HepG2 (cell line): ENCODE measurements around the gene SQSTM1. TPM values are rescaled to one million over a fixed set of nuclear protein-coding genes. Genes with fewer than 3 reads are reported as not detected.
A peak's percentile ranks its signal among the peaks of the same experiment; 100 is the strongest.

Source experiments
- ARNT ChIP-seq: fragments of 450-650 bp; IDR thresholded peaks from 2 replicates; pipeline ENCODE4 v1.6.1; 2017
- CAMTA2 ChIP-seq: sonication (generic); formaldehyde crosslinking; IDR thresholded peaks from 2 replicates; pipeline ENCODE4 v1.4.0; 2020; ENCODE audit warnings: mild to moderate bottlenecking, missing genetic modification reagents, borderline replicate concordance
- CBX5 ChIP-seq: sonication (generic); formaldehyde crosslinking; IDR thresholded peaks from 2 replicates; pipeline ENCODE4 v1.4.0; 2020; ENCODE audit warnings: missing genetic modification reagents, borderline replicate concordance
- CEBPG ChIP-seq: IDR thresholded peaks from 2 replicates; pipeline ENCODE4 v1.6.1; 2016
- FOXK1 ChIP-seq: sonication (generic); formaldehyde crosslinking; IDR thresholded peaks from 2 replicates; pipeline ENCODE4 v1.4.0; 2020; ENCODE audit warnings: low read depth, missing genetic modification reagents, borderline replicate concordance
- GZF1 ChIP-seq: sonication (generic); formaldehyde crosslinking; IDR thresholded peaks from 2 replicates; pipeline ENCODE4 v1.5.1; 2020; ENCODE audit warnings: mild to moderate bottlenecking, missing genetic modification reagents
- HNRNPK ChIP-seq: fragments of 200-400 bp; formaldehyde crosslinking; IDR thresholded peaks from 2 replicates; pipeline ENCODE4 v1.6.1; 2018; ENCODE audit warnings: low read length, low read depth, moderate library complexity, mild to moderate bottlenecking; ENCODE audit not compliant: poor library complexity, severe bottlenecking
- KDM2A ChIP-seq: sonication (generic); formaldehyde crosslinking; IDR thresholded peaks from 2 replicates; pipeline ENCODE4 v1.4.0; 2020; ENCODE audit warnings: low read depth, missing genetic modification reagents, borderline replicate concordance
- MIER3 ChIP-seq: IDR thresholded peaks from 2 replicates; pipeline ENCODE4 v1.6.1; 2016; ENCODE audit warnings: missing compliant biosample characterization, borderline replicate concordance
- NFATC3 ChIP-seq: sonication (generic); formaldehyde crosslinking; IDR thresholded peaks from 2 replicates; pipeline ENCODE4 v1.5.1; 2020; ENCODE audit warnings: mild to moderate bottlenecking, missing genetic modification reagents
- PPARG ChIP-seq: conservative IDR thresholded peaks from 2 replicates; pipeline ENCODE4 v1.6.1; 2016; ENCODE audit warnings: missing biosample characterization, missing genetic modification reagents
- RBAK ChIP-seq: sonication (generic); formaldehyde crosslinking; IDR thresholded peaks from 2 replicates; pipeline ENCODE4 v1.5.1; 2020; ENCODE audit warnings: mild to moderate bottlenecking, missing genetic modification reagents
- SNRNP70 ChIP-seq: fragments of 200-400 bp; formaldehyde crosslinking; IDR thresholded peaks from 2 replicates; pipeline ENCODE4 v1.6.1; 2017; ENCODE audit warnings: mild to moderate bottlenecking, low read depth, low read length, moderate library complexity
- SUZ12 ChIP-seq: fragments of 150-350 bp; IDR thresholded peaks from 2 replicates; pipeline ENCODE4 v1.6.1; 2014; ENCODE audit warnings: low read depth, low read length
- TSC22D2 ChIP-seq: sonication (generic); formaldehyde crosslinking; IDR thresholded peaks from 2 replicates; pipeline ENCODE4 v1.5.1; 2020; ENCODE audit warnings: missing genetic modification reagents, mild to moderate bottlenecking, borderline replicate concordance
- ZNF607 ChIP-seq: sonication (generic); formaldehyde crosslinking; IDR thresholded peaks from 2 replicates; pipeline ENCODE4 v1.5.1; 2020; ENCODE audit warnings: missing genetic modification reagents, mild to moderate bottlenecking, borderline replicate concordance
- ZNF616 ChIP-seq: sonication (generic); formaldehyde crosslinking; IDR thresholded peaks from 2 replicates; pipeline ENCODE4 v1.5.0; 2020; ENCODE audit warnings: low read depth, mild to moderate bottlenecking, missing genetic modification reagents
- ZNF766 ChIP-seq: sonication (generic); formaldehyde crosslinking; IDR thresholded peaks from 2 replicates; pipeline ENCODE4 v1.5.0; 2020; ENCODE audit warnings: missing genetic modification reagents, borderline replicate concordance
- polyA plus RNA-seq, 8 experiments: library from polyadenylated mRNA; depleted of rRNA in 3 of 8; stranded (reverse) in 7 of 8; unstranded in 1 of 8; fragments of >200 nt; fragmentation: Illumina TruSeq in 4 of 8; extraction: Trizol in 4 of 8; gene quantifications; 2 replicates each; pipeline versions ENCODE4 v1.2.1 to v1.2.3, GENCODE V29; 2011 to 2016; ENCODE audit warnings: low read depth in 4 of 8, missing spikeins in 1 of 8, mixed read lengths in 1 of 8; ENCODE audit not compliant: insufficient read depth in 1 of 8
- total RNA-seq, 5 experiments: library from RNA; depleted of rRNA; stranded (reverse); fragments of >200 nt; fragmentation: Illumina TruSeq; extraction: Trizol; gene quantifications; 2 replicates each; pipeline ENCODE4 v1.2.3, GENCODE V29; 2016; ENCODE audit warnings: low read depth in 1 of 5
- TF ChIP-seq, protein P1 (sequence below): sonication (generic); formaldehyde crosslinking; IDR thresholded peaks from 2 replicates; pipeline ENCODE4 v1.8.1; 2023; ENCODE audit warnings: mild to moderate bottlenecking, missing genetic modification reagents
- TF ChIP-seq, protein P2 (sequence below): sonication (generic); formaldehyde crosslinking; IDR thresholded peaks from 2 replicates; pipeline ENCODE4 v1.4.0; 2020; ENCODE audit warnings: mild to moderate bottlenecking, missing genetic modification reagents
- TF ChIP-seq, protein P3 (sequence below): sonication (generic); formaldehyde crosslinking; IDR thresholded peaks from 2 replicates; pipeline ENCODE4 v1.4.0; 2020; ENCODE audit warnings: missing genetic modification reagents, borderline replicate concordance
- TF ChIP-seq, protein P4 (sequence below): sonication (generic); formaldehyde crosslinking; IDR thresholded peaks from 2 replicates; pipeline ENCODE4 v1.9.0; 2022; ENCODE audit warnings: low read depth, missing genetic modification reagents
- TF ChIP-seq, protein P5 (sequence below): sonication (generic); formaldehyde crosslinking; IDR thresholded peaks from 2 replicates; pipeline ENCODE4 v1.4.0; 2020; ENCODE audit warnings: missing genetic modification reagents, mild to moderate bottlenecking, borderline replicate concordance

Gene SQSTM1
- total and polyA plus RNA-seq, 2 of the 13 experiments (the other 11 are each of a cell fraction or from before 2014, with no cell fraction given), result 90.9 to 160 TPM

DNA sequence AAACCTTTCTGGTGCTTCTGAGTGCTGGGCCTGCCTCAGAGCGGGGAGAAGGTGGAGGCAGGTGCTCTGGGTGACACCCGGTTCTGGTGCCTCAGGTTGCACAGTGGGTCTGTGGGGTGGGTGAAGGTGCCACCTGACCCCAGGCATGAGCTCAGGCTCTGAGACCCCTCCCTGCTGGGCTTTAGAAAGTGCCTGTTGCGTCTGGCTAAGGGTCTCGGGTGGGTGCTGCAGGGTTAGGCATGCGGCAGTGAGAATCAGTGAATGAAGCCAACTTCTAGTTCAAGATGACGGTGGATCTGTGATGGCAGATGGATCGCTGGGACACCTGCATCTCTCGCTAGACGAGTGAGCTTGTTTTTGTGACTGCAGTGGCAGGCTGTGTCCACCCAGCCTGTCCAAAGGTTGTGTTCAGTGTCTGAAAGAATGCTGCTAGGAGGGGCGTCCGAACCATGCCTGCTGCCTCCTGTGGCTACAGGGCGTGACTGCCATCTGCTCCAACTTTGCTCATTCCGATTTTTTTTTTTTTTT lies 5.0 kb downstream of the SQSTM1 start (continued):
- TF ChIP-seq TSC22D2, result no peak
- TF ChIP-seq, protein P1, sequence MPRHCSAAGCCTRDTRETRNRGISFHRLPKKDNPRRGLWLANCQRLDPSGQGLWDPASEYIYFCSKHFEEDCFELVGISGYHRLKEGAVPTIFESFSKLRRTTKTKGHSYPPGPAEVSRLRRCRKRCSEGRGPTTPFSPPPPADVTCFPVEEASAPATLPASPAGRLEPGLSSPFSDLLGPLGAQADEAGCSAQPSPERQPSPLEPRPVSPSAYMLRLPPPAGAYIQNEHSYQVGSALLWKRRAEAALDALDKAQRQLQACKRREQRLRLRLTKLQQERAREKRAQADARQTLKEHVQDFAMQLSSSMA, result no peak
- TF ChIP-seq ZNF766 (CRISPR knock-in tag), result no peak
- no peak for TF ChIP-seq CAMTA2 (CRISPR knock-in tag)
- TF ChIP-seq ARNT, result no peak
- no peak for TF ChIP-seq ZNF607 (CRISPR knock-in tag)
- no peak for TF ChIP-seq ZNF616 (CRISPR knock-in tag)
- TF ChIP-seq NFATC3 (CRISPR knock-in tag), result no peak
- no peak for TF ChIP-seq SUZ12
- no peak for TF ChIP-seq GZF1 (CRISPR knock-in tag)
- TF ChIP-seq, protein P2, sequence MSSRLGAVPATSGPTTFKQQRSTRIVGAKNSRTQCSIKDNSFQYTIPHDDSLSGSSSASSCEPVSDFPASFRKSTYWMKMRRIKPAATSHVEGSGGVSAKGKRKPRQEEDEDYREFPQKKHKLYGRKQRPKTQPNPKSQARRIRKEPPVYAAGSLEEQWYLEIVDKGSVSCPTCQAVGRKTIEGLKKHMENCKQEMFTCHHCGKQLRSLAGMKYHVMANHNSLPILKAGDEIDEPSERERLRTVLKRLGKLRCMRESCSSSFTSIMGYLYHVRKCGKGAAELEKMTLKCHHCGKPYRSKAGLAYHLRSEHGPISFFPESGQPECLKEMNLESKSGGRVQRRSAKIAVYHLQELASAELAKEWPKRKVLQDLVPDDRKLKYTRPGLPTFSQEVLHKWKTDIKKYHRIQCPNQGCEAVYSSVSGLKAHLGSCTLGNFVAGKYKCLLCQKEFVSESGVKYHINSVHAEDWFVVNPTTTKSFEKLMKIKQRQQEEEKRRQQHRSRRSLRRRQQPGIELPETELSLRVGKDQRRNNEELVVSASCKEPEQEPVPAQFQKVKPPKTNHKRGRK (CRISPR knock-in tag), result no peak
- TF ChIP-seq KDM2A, result peak; percentile 48; the same call in 1 of the 2 replicates
- no peak for TF ChIP-seq SNRNP70
- no peak; the same call in 1 of the 2 replicates for TF ChIP-seq FOXK1 (CRISPR knock-in tag)
- TF ChIP-seq, protein P3, sequence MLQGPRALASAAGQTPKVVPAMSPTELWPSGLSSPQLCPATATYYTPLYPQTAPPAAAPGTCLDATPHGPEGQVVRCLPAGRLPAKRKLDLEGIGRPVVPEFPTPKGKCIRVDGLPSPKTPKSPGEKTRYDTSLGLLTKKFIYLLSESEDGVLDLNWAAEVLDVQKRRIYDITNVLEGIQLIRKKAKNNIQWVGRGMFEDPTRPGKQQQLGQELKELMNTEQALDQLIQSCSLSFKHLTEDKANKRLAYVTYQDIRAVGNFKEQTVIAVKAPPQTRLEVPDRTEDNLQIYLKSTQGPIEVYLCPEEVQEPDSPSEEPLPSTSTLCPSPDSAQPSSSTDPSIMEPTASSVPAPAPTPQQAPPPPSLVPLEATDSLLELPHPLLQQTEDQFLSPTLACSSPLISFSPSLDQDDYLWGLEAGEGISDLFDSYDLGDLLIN (CRISPR knock-in tag), result no peak
- peak; percentile 31 for TF ChIP-seq CEBPG (CRISPR knock-in tag)
- TF ChIP-seq, protein P4, sequence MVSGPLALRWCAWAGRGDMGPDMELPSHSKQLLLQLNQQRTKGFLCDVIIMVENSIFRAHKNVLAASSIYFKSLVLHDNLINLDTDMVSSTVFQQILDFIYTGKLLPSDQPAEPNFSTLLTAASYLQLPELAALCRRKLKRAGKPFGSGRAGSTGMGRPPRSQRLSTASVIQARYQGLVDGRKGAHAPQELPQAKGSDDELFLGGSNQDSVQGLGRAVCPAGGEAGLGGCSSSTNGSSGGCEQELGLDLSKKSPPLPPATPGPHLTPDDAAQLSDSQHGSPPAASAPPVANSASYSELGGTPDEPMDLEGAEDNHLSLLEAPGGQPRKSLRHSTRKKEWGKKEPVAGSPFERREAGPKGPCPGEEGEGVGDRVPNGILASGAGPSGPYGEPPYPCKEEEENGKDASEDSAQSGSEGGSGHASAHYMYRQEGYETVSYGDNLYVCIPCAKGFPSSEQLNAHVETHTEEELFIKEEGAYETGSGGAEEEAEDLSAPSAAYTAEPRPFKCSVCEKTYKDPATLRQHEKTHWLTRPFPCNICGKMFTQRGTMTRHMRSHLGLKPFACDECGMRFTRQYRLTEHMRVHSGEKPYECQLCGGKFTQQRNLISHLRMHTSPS (CRISPR knock-in tag), result 0 out of 2 replicates have a peak, but pooled peaks have one; percentile 47
- TF ChIP-seq MIER3 (CRISPR knock-in tag), result 0 out of 2 replicates have a peak, but pooled peaks have one; percentile 22
- TF ChIP-seq PPARG, result peak; percentile 48; the same call in 1 of the 2 replicates
- TF ChIP-seq HNRNPK, result no peak
- TF ChIP-seq CBX5 (CRISPR knock-in tag), result peak; percentile 24; the same call in 1 of the 2 replicates
- no peak for TF ChIP-seq RBAK
- TF ChIP-seq, protein P5, sequence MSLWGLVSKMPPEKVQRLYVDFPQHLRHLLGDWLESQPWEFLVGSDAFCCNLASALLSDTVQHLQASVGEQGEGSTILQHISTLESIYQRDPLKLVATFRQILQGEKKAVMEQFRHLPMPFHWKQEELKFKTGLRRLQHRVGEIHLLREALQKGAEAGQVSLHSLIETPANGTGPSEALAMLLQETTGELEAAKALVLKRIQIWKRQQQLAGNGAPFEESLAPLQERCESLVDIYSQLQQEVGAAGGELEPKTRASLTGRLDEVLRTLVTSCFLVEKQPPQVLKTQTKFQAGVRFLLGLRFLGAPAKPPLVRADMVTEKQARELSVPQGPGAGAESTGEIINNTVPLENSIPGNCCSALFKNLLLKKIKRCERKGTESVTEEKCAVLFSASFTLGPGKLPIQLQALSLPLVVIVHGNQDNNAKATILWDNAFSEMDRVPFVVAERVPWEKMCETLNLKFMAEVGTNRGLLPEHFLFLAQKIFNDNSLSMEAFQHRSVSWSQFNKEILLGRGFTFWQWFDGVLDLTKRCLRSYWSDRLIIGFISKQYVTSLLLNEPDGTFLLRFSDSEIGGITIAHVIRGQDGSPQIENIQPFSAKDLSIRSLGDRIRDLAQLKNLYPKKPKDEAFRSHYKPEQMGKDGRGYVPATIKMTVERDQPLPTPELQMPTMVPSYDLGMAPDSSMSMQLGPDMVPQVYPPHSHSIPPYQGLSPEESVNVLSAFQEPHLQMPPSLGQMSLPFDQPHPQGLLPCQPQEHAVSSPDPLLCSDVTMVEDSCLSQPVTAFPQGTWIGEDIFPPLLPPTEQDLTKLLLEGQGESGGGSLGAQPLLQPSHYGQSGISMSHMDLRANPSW, result no peak
